Placental epithelial cell (primary cell): ENCODE data around the gene IL33. TPM values are rescaled to one million over a fixed set of nuclear protein-coding genes. Genes with fewer than 3 reads are reported as not detected.

ENCODE experiments used
- total RNA-seq: library from RNA; depleted of rRNA; stranded (reverse); fragments of >200 nt; gene quantifications from 2 replicates; pipeline ENCODE4 v1.2.3, GENCODE V29; 2012

IL33 gene
- 0.43 TPM in 1 of 2 replicates, not detected in the other for total RNA-seq

GRCh38 chr9:6215562-6215961 lies at the start of gene IL33:
TSS of gene IL33 (plus strand) at chr9:6215807. CDS start at chr9:6241695, 25,888 bp downstream.

Other genes starting within 250 kb of the IL33 start
- 23.9 and 44.4 TPM in 2 replicates for gene RANBP6, start 200.2 kb upstream of the IL33 start, total RNA-seq
- gene TPD52L3, start 112.6 kb downstream of the IL33 start, total RNA-seq, result not detected in 2 replicates
- 48.7 and 66.4 TPM in 2 replicates for gene UHRF2, start 197.4 kb downstream of the IL33 start, total RNA-seq